Naive thymus-derived CD4-positive, alpha-beta T cell (primary cell): ENCODE results near the gene TF. TPM values are rescaled to one million over a fixed set of nuclear protein-coding genes. Genes with fewer than 3 reads are reported as not detected.

Source experiments
- ATAC-seq: fragments of 150-1000 bp; cut with Tn5 transposase; 2 replicates; pipeline ENCODE4 v1.10.0; 2021; ENCODE audit warnings: mild to moderate bottlenecking, moderate library complexity
- CTCF ChIA-PET: fragments of 350-600 bp; sonication (Branson Sonifier 250); formaldehyde crosslinking; loops from one replicate; lab custom pipeline; 2021; ENCODE audit warnings: antibody characterized with exemption; lab: Charles Lee
- POLR2A ChIA-PET: fragments of 350-600 bp; sonication (Branson Sonifier 250); formaldehyde crosslinking; loops from one replicate; lab custom pipeline; 2021; ENCODE audit warnings: antibody characterized with exemption, inconsistent platforms; lab: Charles Lee
- DNase-seq, 9 donors: peaks; one replicate each; pipeline versions ENCODE4 v3.0.0 to v3.0.0-alpha.2; 2020 to 2022; ENCODE audit warnings: mixed read lengths in 1 of 9
- H3K27ac ChIP-seq: one replicate; pipeline ENCODE4 v1.7.0; 2013; ENCODE audit warnings: mild to moderate bottlenecking, low read depth, low read length, moderate library complexity
- H3K27me3 ChIP-seq, 2 donors: one replicate each; pipeline ENCODE4 v1.7.0; 2013; ENCODE audit warnings: low read length in 2 of 2, mild to moderate bottlenecking in 2 of 2, moderate library complexity in 2 of 2; ENCODE audit not compliant: control insufficient read depth in 2 of 2, insufficient read depth in 2 of 2
- H3K36me3 ChIP-seq, 3 experiments: 1 replicate in 2 of 3; 2 replicates in 1 of 3; pipeline ENCODE4 v1.7.0; 2013; ENCODE audit warnings: low read length in 3 of 3, mild to moderate bottlenecking in 3 of 3, moderate library complexity in 1 of 3; ENCODE audit not compliant: insufficient read depth in 3 of 3, control insufficient read depth in 2 of 3
- H3K4me1 ChIP-seq, 2 donors: one replicate each; pipeline ENCODE4 v1.7.0; 2013; ENCODE audit warnings: low read length in 2 of 2, mild to moderate bottlenecking in 2 of 2, moderate library complexity in 1 of 2; ENCODE audit not compliant: control insufficient read depth in 2 of 2, insufficient read depth in 2 of 2
- H3K4me3 ChIP-seq: 2 replicates; pipeline ENCODE4 v1.7.0; 2013; ENCODE audit warnings: mild to moderate bottlenecking, low read length
- H3K9me3 ChIP-seq, 3 experiments: 1 replicate in 2 of 3; 2 replicates in 1 of 3; pipeline ENCODE4 v1.7.0; 2013; ENCODE audit warnings: low read length in 3 of 3; ENCODE audit not compliant: control insufficient read depth in 2 of 3
- H3K27ac Mint-ChIP-seq, 9 donors: one replicate each; pipeline ENCODE4 v1.8.0; 2020 to 2022; ENCODE audit warnings: mixed read lengths in 9 of 9, mild to moderate bottlenecking in 8 of 9, moderate library complexity in 5 of 9, inconsistent platforms in 2 of 9
- H3K27me3 Mint-ChIP-seq, 5 donors: one replicate each; pipeline ENCODE4 v1.8.0; 2021 to 2022; ENCODE audit warnings: mixed read lengths in 5 of 5, mild to moderate bottlenecking in 1 of 5
- H3K36me3 Mint-ChIP-seq, 5 donors: one replicate each; pipeline ENCODE4 v1.8.0; 2020 to 2022; ENCODE audit warnings: mixed read lengths in 5 of 5, mild to moderate bottlenecking in 3 of 5, inconsistent platforms in 1 of 5
- H3K4me1 Mint-ChIP-seq, 7 donors: one replicate each; pipeline ENCODE4 v1.8.0; 2020 to 2022; ENCODE audit warnings: mixed read lengths in 7 of 7, mild to moderate bottlenecking in 3 of 7, inconsistent platforms in 1 of 7
- H3K4me3 Mint-ChIP-seq, 10 donors: one replicate each; pipeline ENCODE4 v1.8.0; 2020 to 2022; ENCODE audit warnings: mild to moderate bottlenecking in 10 of 10, mixed read lengths in 10 of 10, moderate library complexity in 6 of 10, inconsistent platforms in 2 of 10
- H3K9me3 Mint-ChIP-seq, 11 donors: one replicate each; pipeline ENCODE4 v1.8.0; 2020 to 2022; ENCODE audit warnings: mixed read lengths in 11 of 11, mild to moderate bottlenecking in 4 of 11, inconsistent platforms in 1 of 11, moderate library complexity in 1 of 11
- intact Hi-C, 2 donors: fragments of 100-400 bp; cut with micrococcal nuclease; formaldehyde crosslinking; loops; one replicate each; pipeline ENCODE4 v1.15.1; 2023
- polyA plus RNA-seq, 2 donors: library from polyadenylated mRNA; unstranded; fragments of 300-500 nt; fragmentation: Illumina TruSeq; gene quantifications; one replicate each; pipeline ENCODE4 v1.2.3, GENCODE V29; 2021
- total RNA-seq, 6 experiments: library from RNA in 5 of 6; stranded (reverse) in 5 of 6; gene quantifications; 1 replicate in 5 of 6; 2 replicates in 1 of 6; pipeline ENCODE4 v1.2.3 and lab custom pipeline; 2021 to 2026

Gene TF
- total and polyA plus RNA-seq, 7 experiments from 2014 or later, result 0.11 to 0.54 (median 0.35) TPM; not detected in 2

GRCh38 chr3:133703915-133704314 lies 42.3 kb upstream of the TF start:
- intact Hi-C loops, result no loop called here

DNA sequence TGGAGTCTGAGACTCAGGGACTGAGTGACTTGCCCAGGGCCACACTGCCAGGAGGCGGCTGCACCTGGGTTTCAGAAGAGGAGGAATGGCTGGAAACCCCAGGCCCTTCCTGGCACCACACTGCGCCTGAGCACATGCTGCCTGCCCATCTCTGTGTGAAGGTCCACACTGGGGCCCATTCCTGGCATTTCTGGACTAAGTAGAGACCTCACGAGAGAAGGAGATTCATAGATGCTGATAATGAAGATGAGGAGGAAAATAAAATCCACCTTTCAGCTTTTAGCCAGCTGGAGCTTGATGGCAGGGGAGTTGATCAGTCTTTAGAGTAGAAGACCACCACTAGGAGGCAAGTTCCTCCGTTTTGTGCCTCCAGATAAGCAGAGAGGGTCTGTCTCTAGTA lies 40.2 kb upstream of the TF start:
- CTCF ChIA-PET, result interaction anchor here (0.6 kb wide), 1 partner anchor 195 kb away, joined by 4 read pairs; no protein-coding TSS in a partner anchor
- Mint-ChIP-seq H3K9me3 (no peaks in the 10 kb centered on the region), H3K27me3 (peaks cover 0 to 13% (median 6%) of the 10 kb centered on the region in 5 donors), H3K4me3 (no peak overlapping the region), H3K36me3 (no peaks in the 10 kb centered on the region), H3K4me1 (peaks cover 0 to 2% (median 0%) of the 10 kb centered on the region in 7 donors), H3K27ac (no peak overlapping the region)
- H3K27ac ChIP-seq, result no peak overlapping the region
- no peaks in the 10 kb centered on the region for H3K36me3 ChIP-seq
- H3K27me3 ChIP-seq, result no peaks in the 10 kb centered on the region
- H3K4me3 ChIP-seq, result no peak overlapping the region
- ATAC-seq (no peak), DNase-seq (no peak)
- POLR2A ChIA-PET, result no interaction called here
- no peaks in the 10 kb centered on the region for H3K9me3 ChIP-seq
- intact Hi-C loops, result no loop called here
- H3K4me1 ChIP-seq, result no peaks in the 10 kb centered on the region

More at GRCh38 chr3:133703915-133704314, 42.3 kb upstream of the TF start:
- CTCF ChIA-PET, result no interaction called here
- H3K9me3 ChIP-seq, result no peaks in the 10 kb centered on the region
- POLR2A ChIA-PET, result no interaction called here
- H3K36me3 Mint-ChIP-seq, result peaks cover 0 to 3% (median 0%) of the 10 kb centered on the region in 5 donors
- H3K36me3 ChIP-seq, result no peaks in the 10 kb centered on the region
- H3K4me1 ChIP-seq, result no peaks in the 10 kb centered on the region
- H3K4me3 ChIP-seq, result no peak overlapping the region
- H3K9me3 Mint-ChIP-seq, result peaks cover 0 to 1% (median 0%) of the 10 kb centered on the region in 11 donors
- peaks cover 0 to 9% (median 6%) of the 10 kb centered on the region in 5 donors for H3K27me3 Mint-ChIP-seq
- no peak overlapping the region for H3K27ac ChIP-seq
- no peak overlapping the region for H3K4me3 Mint-ChIP-seq
- H3K27me3 ChIP-seq, result no peaks in the 10 kb centered on the region
- no peaks in the 10 kb centered on the region for H3K4me1 Mint-ChIP-seq
- no peak overlapping the region for H3K27ac Mint-ChIP-seq
- no peak for ATAC-seq
- DNase-seq, result no peak

GRCh38 chr3:133709139-133709750 lies 36.9 kb upstream of the TF start:
- Histone ChIP-seq H3K4me1 (no peaks in the 10 kb centered on the region), H3K27me3 (no peaks in the 10 kb centered on the region), H3K36me3 (no peaks in the 10 kb centered on the region), H3K9me3 (no peaks in the 10 kb centered on the region), H3K27ac (no peak overlapping the region), H3K4me3 (no peak overlapping the region)
- Mint-ChIP-seq H3K4me1 (peaks cover 0 to 2% (median 0%) of the 10 kb centered on the region in 7 donors), H3K27ac (no peak overlapping the region), H3K9me3 (no peaks in the 10 kb centered on the region), H3K36me3 (no peaks in the 10 kb centered on the region), H3K27me3 (peaks cover 0 to 12% (median 2%) of the 10 kb centered on the region in 5 donors), H3K4me3 (no peak overlapping the region)
- ATAC-seq (no peak), DNase-seq (no peak)
- ChIA-PET POLR2A (no interaction called here), CTCF (no interaction called here)
- intact Hi-C loops, result no loop called here

- ATAC-seq, result no peak
- intact Hi-C loops, result no loop called here
Observed at GRCh38 chr3:133711013-133711412, 35.2 kb upstream of the TF start.

GRCh38 chr3:133712017-133712416 lies 34.2 kb upstream of the TF start:
- ATAC-seq (no peak), DNase-seq (no peak)
- intact Hi-C loops, result no loop called here
- no peaks in the 10 kb centered on the region for H3K9me3 ChIP-seq
- Mint-ChIP-seq H3K4me3 (no peak overlapping the region), H3K27ac (no peak overlapping the region), H3K4me1 (peaks cover 0 to 2% (median 0%) of the 10 kb centered on the region in 7 donors), H3K27me3 (peaks cover 0 to 9% (median 0%) of the 10 kb centered on the region in 5 donors), H3K9me3 (no peaks in the 10 kb centered on the region), H3K36me3 (no peaks in the 10 kb centered on the region)
- H3K4me1 ChIP-seq, result no peaks in the 10 kb centered on the region
- H3K36me3 ChIP-seq, result no peaks in the 10 kb centered on the region
- no peak overlapping the region for H3K4me3 ChIP-seq
- POLR2A ChIA-PET, result no interaction called here
- no peaks in the 10 kb centered on the region for H3K27me3 ChIP-seq
- CTCF ChIA-PET, result no interaction called here
- H3K27ac ChIP-seq, result no peak overlapping the region

More at GRCh38 chr3:133711013-133711412, 35.2 kb upstream of the TF start:
- H3K36me3 ChIP-seq, result no peaks in the 10 kb centered on the region
- H3K27ac ChIP-seq, result no peak overlapping the region
- Mint-ChIP-seq H3K27ac (no peak overlapping the region), H3K9me3 (no peaks in the 10 kb centered on the region), H3K27me3 (peaks cover 0 to 9% (median 0%) of the 10 kb centered on the region in 5 donors), H3K4me3 (no peak overlapping the region), H3K36me3 (no peaks in the 10 kb centered on the region), H3K4me1 (peaks cover 0 to 2% (median 0%) of the 10 kb centered on the region in 7 donors)
- H3K4me1 ChIP-seq, result no peaks in the 10 kb centered on the region
- ChIA-PET CTCF (no interaction called here), POLR2A (no interaction called here)
- H3K27me3 ChIP-seq, result no peaks in the 10 kb centered on the region
- H3K9me3 ChIP-seq, result no peaks in the 10 kb centered on the region
- H3K4me3 ChIP-seq, result no peak overlapping the region
- DNase-seq, result no peak

DNA sequence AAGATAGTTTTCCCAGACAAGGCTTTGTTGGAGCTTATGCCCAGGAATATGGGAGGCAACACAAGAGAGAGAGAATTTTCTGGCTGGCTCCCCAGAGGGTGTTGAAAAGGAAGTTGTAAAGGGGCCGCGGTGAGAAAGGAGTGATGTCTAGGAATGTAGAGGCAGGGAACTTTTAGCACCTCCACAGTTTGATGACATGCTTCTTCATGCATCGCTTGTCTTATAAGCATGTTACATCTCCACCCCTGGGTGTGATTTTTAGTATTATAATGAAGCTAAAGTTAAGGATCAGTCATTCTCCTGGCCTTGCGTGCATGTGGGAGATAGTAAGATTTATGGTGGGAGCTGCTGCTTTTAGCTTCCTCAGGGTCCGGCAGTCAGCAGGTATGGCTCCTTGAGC lies 32.8 kb upstream of the TF start:
- intact Hi-C loops, result no loop called here
- H3K27ac ChIP-seq, result no peak overlapping the region
- ChIA-PET POLR2A (no interaction called here), CTCF (no interaction called here)
- H3K9me3 ChIP-seq, result no peaks in the 10 kb centered on the region
- H3K4me3 ChIP-seq, result no peak overlapping the region
- H3K27me3 Mint-ChIP-seq, result peaks cover 0 to 9% (median 0%) of the 10 kb centered on the region in 5 donors
- no peaks in the 10 kb centered on the region for H3K36me3 Mint-ChIP-seq
- peaks cover 0 to 2% (median 0%) of the 10 kb centered on the region in 7 donors for H3K4me1 Mint-ChIP-seq
- no peaks in the 10 kb centered on the region for H3K4me1 ChIP-seq
- no peaks in the 10 kb centered on the region for H3K27me3 ChIP-seq
- H3K36me3 ChIP-seq, result no peaks in the 10 kb centered on the region
- no peak overlapping the region for H3K4me3 Mint-ChIP-seq
- no peak for ATAC-seq
- no peak overlapping the region for H3K27ac Mint-ChIP-seq
- no peak for DNase-seq
- H3K9me3 Mint-ChIP-seq, result no peaks in the 10 kb centered on the region

DNA sequence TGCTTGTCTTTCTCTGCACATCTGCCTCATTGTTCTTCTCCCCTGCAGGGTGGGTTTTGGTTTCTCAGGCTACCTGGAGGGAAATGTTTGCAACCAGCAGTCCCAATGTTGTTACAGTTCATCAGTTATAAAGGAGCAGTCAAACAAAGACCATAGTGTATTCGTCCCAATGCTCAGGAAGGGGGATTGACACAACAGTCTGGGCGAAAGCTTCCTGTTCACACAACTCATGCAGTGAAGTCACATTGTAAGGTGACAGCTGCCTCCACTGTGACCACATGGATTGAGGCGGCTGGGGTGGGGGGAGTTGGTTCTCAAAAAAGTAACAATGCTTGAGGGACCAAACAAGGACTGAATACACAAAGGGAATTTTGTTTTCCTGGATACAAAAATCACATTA lies 28.8 kb upstream of the TF start:
- H3K27me3 ChIP-seq, result peaks cover 0 to 3% of the 10 kb centered on the region in 2 donors
- H3K27ac ChIP-seq, result no peak overlapping the region
- H3K4me1 ChIP-seq, result no peaks in the 10 kb centered on the region
- Mint-ChIP-seq H3K27ac (no peak overlapping the region), H3K36me3 (peaks cover 0 to 5% (median 0%) of the 10 kb centered on the region in 5 donors), H3K9me3 (peaks cover 0 to 22% (median 4%) of the 10 kb centered on the region in 11 donors), H3K27me3 (peaks cover 0 to 18% (median 6%) of the 10 kb centered on the region in 5 donors), H3K4me1 (no peaks in the 10 kb centered on the region), H3K4me3 (no peak overlapping the region)
- H3K4me3 ChIP-seq, result no peak overlapping the region
- ChIA-PET CTCF (no interaction called here), POLR2A (no interaction called here)
- H3K36me3 ChIP-seq, result no peaks in the 10 kb centered on the region
- intact Hi-C loops, result no loop called here
- ATAC-seq (no peak), DNase-seq (no peak)
- no peaks in the 10 kb centered on the region for H3K9me3 ChIP-seq
